Right kidney (tissue), 9 donors: ENCODE measurements around the gene TTC39B.
"Not testable (repeated sequence)": the region's sequence is repeated elsewhere in the genome, so short reads cannot be mapped to it uniquely, and the experiment has no call there.

Experiments used
- DNase-seq: peaks from one replicate; pipeline ENCODE4 v3.0.0-alpha.2; 2016
- long read RNA-seq, 8 donors: transcript quantifications; one replicate each; lab custom pipeline, GENCODE V29; 2026

Gene TTC39B
- long read RNA-seq, donor 1 = 0 reads
- long read RNA-seq, donor 2 = 0 reads
- long read RNA-seq, donor 3, full-length matches to known transcripts = 1 of 1 reads
- long read RNA-seq, donor 3, partial matches to known transcripts = 0 of 1 reads
- long read RNA-seq, donor 3, other reads (novel, unspliced or antisense) = 0 of 1 reads
- long read RNA-seq, donor 4 = 0 reads
- long read RNA-seq, donor 5 = 0 reads
- long read RNA-seq, donor 6, full-length matches to known transcripts = 3 of 3 reads
- long read RNA-seq, donor 6, partial matches to known transcripts = 0 of 3 reads
- long read RNA-seq, donor 6, other reads (novel, unspliced or antisense) = 0 of 3 reads
- long read RNA-seq, donor 7 = 0 reads
- long read RNA-seq, donor 8 = 0 reads

GRCh38 chr9:15306757-15307522 lies at the start of gene TTC39B:
TTC39B (minus strand) TSS chr9:15307216; CDS start chr9:15307125, 91 bp downstream.
- peak; percentile 98 for DNase-seq

GRCh38 chr9:15355669-15356068 lies 48.7 kb upstream of the TTC39B start:
- no peak for DNase-seq

- DNase-seq = no peak
These were observed 47.7 kb upstream of the TTC39B start for GRCh38 chr9:15354713-15355112.

- DNase-seq = no peak
These were observed 46.9 kb upstream of the TTC39B start for GRCh38 chr9:15353892-15354291.

GRCh38 chr9:15352306-15352705 lies 45.3 kb upstream of the TTC39B start:
- no peak for DNase-seq

GRCh38 chr9:15349892-15350761 lies 43.1 kb upstream of the TTC39B start:
- DNase-seq = no peak

GRCh38 chr9:15346837-15347236 lies 39.8 kb upstream of the TTC39B start:
- no peak for DNase-seq

GRCh38 chr9:15344191-15344590 lies 37.2 kb upstream of the TTC39B start:
- no peak for DNase-seq

GRCh38 chr9:15333376-15333881 lies 26.4 kb upstream of the TTC39B start:
- no peak for DNase-seq

GRCh38 chr9:15332939-15333338 lies 25.9 kb upstream of the TTC39B start:
- DNase-seq = no peak

GRCh38 chr9:15329539-15330109 lies 22.6 kb upstream of the TTC39B start:
- DNase-seq = no peak

GRCh38 chr9:15328946-15329345 lies 21.9 kb upstream of the TTC39B start:
- DNase-seq = no peak

GRCh38 chr9:15322695-15323094 lies 15.7 kb upstream of the TTC39B start:
- DNase-seq = not testable (repeated sequence)

GRCh38 chr9:15319661-15320060 lies 12.6 kb upstream of the TTC39B start:
- not testable (repeated sequence) for DNase-seq

GRCh38 chr9:15317836-15318235 lies 10.8 kb upstream of the TTC39B start:
- no peak for DNase-seq

GRCh38 chr9:15311607-15312006 lies 4.6 kb upstream of the TTC39B start:
- DNase-seq = no peak

GRCh38 chr9:15310107-15310850 lies 3.3 kb upstream of the TTC39B start:
- DNase-seq = no peak

- DNase-seq = no peak
These were observed 1.5 kb upstream of the TTC39B start for GRCh38 chr9:15308511-15308910.

- DNase-seq = no peak
These were observed 466 bp upstream of the TTC39B start for GRCh38 chr9:15307523-15307841.

GRCh38 chr9:15306068-15306756 lies 804 bp downstream of the TTC39B start:
- DNase-seq = peak; percentile 90

- no peak for DNase-seq
These were observed 1.5 kb downstream of the TTC39B start for GRCh38 chr9:15305470-15305869.
